Body of pancreas (tissue), 4 donors: Measurements from ENCODE around the gene ITGA2.

Experiments used
- CTCF ChIP-seq, 7 experiments: fragments of 450-650 bp in 4 of 7; fragments of 200-600 bp in 3 of 7; sonication (generic) in 3 of 7; IDR thresholded peaks; one replicate each; pipeline ENCODE4 v1.5.1; 2016 to 2019; ENCODE audit warnings: antibody characterized with exemption in 7 of 7
- POLR2A ChIP-seq, 3 donors: fragments of 450-650 bp; IDR thresholded peaks; one replicate each; pipeline ENCODE4 v1.6.1; 2016; ENCODE audit warnings: antibody characterized with exemption in 3 of 3, mild to moderate bottlenecking in 2 of 3

GRCh38 chr5:53120165-53120564, 131.0 kb downstream of the ITGA2 start:
- TF ChIP-seq CTCF (IDR thresholded peaks at IDR 0.05) (no peak), POLR2A (IDR thresholded peaks at IDR 0.05) (no peak)
